LNCaP clone FGC (cell line): ENCODE results near the gene TNS1.

ENCODE experiments used
- DNase-seq: peaks from one replicate; pipeline ENCODE4 v3.0.0-alpha.2; 2011; ENCODE audit warnings: low read depth
- H3K4me3 ChIP-seq: 2 replicates; pipeline ENCODE4 v1.5.1; 2011; ENCODE audit warnings: mild to moderate bottlenecking, low read depth, low read length, control low read depth
- CTCF ChIP-seq: IDR thresholded peaks from 2 replicates; pipeline ENCODE4 v1.5.1; 2012; ENCODE audit warnings: mild to moderate bottlenecking; ENCODE audit not compliant: control insufficient read depth, insufficient read depth; ENCODE audit errors: extremely low read depth

The TNS1 gene

GRCh38 chr2:217902379-217903141 is 100.2 kb downstream of the TNS1 start:
- no peak for TF ChIP-seq CTCF
- no peak overlapping the region for H3K4me3 ChIP-seq
- no peak for DNase-seq

GRCh38 chr2:217901835-217902378 is 100.9 kb downstream of the TNS1 start:
- H3K4me3 ChIP-seq = no peak overlapping the region
- no peak for DNase-seq
- TF ChIP-seq CTCF = no peak

- H3K4me3 ChIP-seq = no peak overlapping the region
Measured at GRCh38 chr2:217901400-217901799, 101.4 kb downstream of the TNS1 start.

GRCh38 chr2:217900780-217901360 is 101.9 kb downstream of the TNS1 start:
- no peak for DNase-seq
- no peak for TF ChIP-seq CTCF
- H3K4me3 ChIP-seq = no peak overlapping the region

More at GRCh38 chr2:217901400-217901799, 101.4 kb downstream of the TNS1 start:
- no peak for TF ChIP-seq CTCF
- DNase-seq = no peak

GRCh38 chr2:217900010-217900779 is 102.6 kb downstream of the TNS1 start:
- peak; percentile 27 for DNase-seq
- 0 out of 2 replicates have a peak, but pooled peaks have one; percentile 12 for TF ChIP-seq CTCF
- H3K4me3 ChIP-seq = no peak overlapping the region

- no peak for DNase-seq
- H3K4me3 ChIP-seq = no peak overlapping the region
- peak; percentile 62 for TF ChIP-seq CTCF
Measured at GRCh38 chr2:217899231-217900009, 103.4 kb downstream of the TNS1 start.
